SK-N-SH (cell line): ENCODE results near the gene DES. TPM values are rescaled to one million over a fixed set of nuclear protein-coding genes. Genes with fewer than 3 reads are reported as not detected.

Experiments
- CHD2 ChIP-seq: fragments of 150-350 bp; IDR thresholded peaks from 2 replicates; pipeline ENCODE4 v1.6.1; 2018; ENCODE audit warnings: low read length; ENCODE audit not compliant: partially characterized antibody
- EP300 ChIP-seq, 2 experiments: IDR thresholded peaks; 2 replicates each; pipeline versions ENCODE4 v1.4.0 to v1.6.1; 2012; ENCODE audit warnings: borderline replicate concordance in 1 of 2, low read depth in 1 of 2, low read length in 1 of 2
- FOXM1 ChIP-seq: IDR thresholded peaks from 2 replicates; pipeline ENCODE4 v1.4.0; 2012; ENCODE audit warnings: low read depth, mild to moderate bottlenecking
- GATA2 ChIP-seq: sonication (generic); formaldehyde crosslinking; IDR thresholded peaks from 2 replicates; pipeline ENCODE4 v1.5.0; 2020; ENCODE audit warnings: mild to moderate bottlenecking, missing genetic modification reagents
- MEF2A ChIP-seq: IDR thresholded peaks from 2 replicates; pipeline ENCODE4 v1.4.0; 2012; ENCODE audit warnings: low read depth, borderline replicate concordance
- MXI1 ChIP-seq: IDR thresholded peaks from 2 replicates; pipeline ENCODE4 v1.6.1; 2012; ENCODE audit warnings: mild to moderate bottlenecking, low read depth, low read length, improper control_type of control experiment
- NFIC ChIP-seq: IDR thresholded peaks from 2 replicates; pipeline ENCODE4 v1.4.0; 2012; ENCODE audit warnings: borderline replicate concordance
- POLR2AphosphoS5 ChIP-seq: IDR thresholded peaks from 2 replicates; pipeline ENCODE4 v1.6.1; 2012; ENCODE audit warnings: low read depth, low read length
- RCOR1 ChIP-seq: fragments of 150-350 bp; IDR thresholded peaks from 2 replicates; pipeline ENCODE4 v1.6.1; 2017; ENCODE audit warnings: antibody characterized with exemption, low read length
- SIN3A ChIP-seq: IDR thresholded peaks from 2 replicates; pipeline ENCODE4 v1.6.1; 2012; ENCODE audit warnings: low read depth, mild to moderate bottlenecking, low read length, moderate library complexity, borderline replicate concordance
- SMC3 ChIP-seq: IDR thresholded peaks from 2 replicates; pipeline ENCODE4 v1.6.1; 2012; ENCODE audit warnings: low read depth, low read length, improper control_type of control experiment
- TEAD4 ChIP-seq: IDR thresholded peaks from 2 replicates; pipeline ENCODE4 v1.4.0; 2012; ENCODE audit warnings: mild to moderate bottlenecking, borderline replicate concordance; ENCODE audit not compliant: insufficient read depth
- YY1 ChIP-seq: IDR thresholded peaks from 2 replicates; pipeline ENCODE4 v1.4.0; 2012; ENCODE audit warnings: low read depth, mild to moderate bottlenecking
- polyA plus RNA-seq, 3 experiments: library from polyadenylated mRNA; depleted of rRNA; stranded (reverse); fragments of >200 nt; gene quantifications; 2 replicates each; pipeline ENCODE4 v1.2.3, GENCODE V29; 2012
- TF ChIP-seq, protein P1 (sequence below): IDR thresholded peaks from 2 replicates; pipeline ENCODE4 v1.6.1; 2012; ENCODE audit warnings: mild to moderate bottlenecking, low read depth, low read length, moderate library complexity
- TF ChIP-seq, protein P2 (sequence below): fragments of 150-350 bp; IDR thresholded peaks from 2 replicates; pipeline ENCODE4 v1.6.1; 2017; ENCODE audit warnings: antibody characterized with exemption, low read length, low read depth, borderline replicate concordance
- TF ChIP-seq, protein P3 (sequence below): fragments of 200-600 bp; sonication (generic); IDR thresholded peaks from 2 replicates; pipeline ENCODE4 v1.6.1; 2017; ENCODE audit warnings: antibody characterized with exemption, mild to moderate bottlenecking, moderate library complexity
- TF ChIP-seq, protein P4 (sequence below): IDR thresholded peaks from 2 replicates; pipeline ENCODE4 v1.4.0; 2012; ENCODE audit warnings: low read depth, borderline replicate concordance

DES gene
- polyA plus RNA-seq, 1 of the 3 experiments (the other 2 are of a cell fraction), result 0.21 TPM

DNA sequence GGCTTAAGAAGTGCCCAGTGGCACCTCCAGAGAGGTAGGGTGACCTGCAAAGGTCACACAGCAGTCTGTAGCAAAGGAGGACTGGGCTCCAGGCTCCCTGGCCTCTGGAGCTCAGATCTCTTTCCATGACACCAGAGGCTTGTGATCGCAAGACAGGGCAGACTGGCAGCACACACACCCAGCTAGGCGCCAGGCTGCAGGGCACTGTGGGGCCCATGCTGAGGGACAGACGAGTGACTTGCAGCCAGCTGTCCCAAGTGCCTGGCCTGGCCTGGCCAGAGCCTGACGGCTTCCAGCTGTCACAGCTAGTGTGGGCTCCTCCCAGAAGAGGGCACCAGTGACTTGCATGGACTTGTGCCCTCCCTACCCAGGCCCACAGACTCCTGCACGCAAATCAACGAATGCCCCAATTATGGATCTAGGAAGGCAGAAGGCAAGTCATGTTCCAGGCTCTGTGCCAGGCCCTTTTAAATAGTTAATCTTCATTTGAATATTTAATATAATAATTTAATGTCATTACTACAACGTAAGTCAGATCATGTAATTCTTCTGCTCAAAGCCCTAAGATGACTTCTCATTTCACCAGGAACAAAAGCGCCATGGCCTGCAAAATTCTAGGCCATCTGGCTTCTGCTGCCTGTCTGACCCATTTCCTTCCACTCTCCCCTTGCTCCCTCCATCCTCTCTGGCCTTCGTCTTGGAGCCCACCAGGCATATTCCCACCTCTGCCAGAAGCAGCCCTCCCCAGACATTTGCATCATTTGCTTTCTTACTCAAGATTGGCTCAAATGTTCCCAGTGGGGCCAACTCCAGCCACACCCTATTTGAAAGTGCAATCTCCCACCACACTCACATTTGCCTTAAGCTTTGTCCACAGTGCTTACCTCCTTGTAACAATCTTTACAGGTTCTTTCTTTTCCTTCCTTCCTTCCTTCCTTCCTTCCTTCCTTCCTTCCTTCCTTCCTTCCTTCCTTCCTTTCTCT is 12.7 kb downstream of the DES start (continued):
- TF ChIP-seq, protein P1, sequence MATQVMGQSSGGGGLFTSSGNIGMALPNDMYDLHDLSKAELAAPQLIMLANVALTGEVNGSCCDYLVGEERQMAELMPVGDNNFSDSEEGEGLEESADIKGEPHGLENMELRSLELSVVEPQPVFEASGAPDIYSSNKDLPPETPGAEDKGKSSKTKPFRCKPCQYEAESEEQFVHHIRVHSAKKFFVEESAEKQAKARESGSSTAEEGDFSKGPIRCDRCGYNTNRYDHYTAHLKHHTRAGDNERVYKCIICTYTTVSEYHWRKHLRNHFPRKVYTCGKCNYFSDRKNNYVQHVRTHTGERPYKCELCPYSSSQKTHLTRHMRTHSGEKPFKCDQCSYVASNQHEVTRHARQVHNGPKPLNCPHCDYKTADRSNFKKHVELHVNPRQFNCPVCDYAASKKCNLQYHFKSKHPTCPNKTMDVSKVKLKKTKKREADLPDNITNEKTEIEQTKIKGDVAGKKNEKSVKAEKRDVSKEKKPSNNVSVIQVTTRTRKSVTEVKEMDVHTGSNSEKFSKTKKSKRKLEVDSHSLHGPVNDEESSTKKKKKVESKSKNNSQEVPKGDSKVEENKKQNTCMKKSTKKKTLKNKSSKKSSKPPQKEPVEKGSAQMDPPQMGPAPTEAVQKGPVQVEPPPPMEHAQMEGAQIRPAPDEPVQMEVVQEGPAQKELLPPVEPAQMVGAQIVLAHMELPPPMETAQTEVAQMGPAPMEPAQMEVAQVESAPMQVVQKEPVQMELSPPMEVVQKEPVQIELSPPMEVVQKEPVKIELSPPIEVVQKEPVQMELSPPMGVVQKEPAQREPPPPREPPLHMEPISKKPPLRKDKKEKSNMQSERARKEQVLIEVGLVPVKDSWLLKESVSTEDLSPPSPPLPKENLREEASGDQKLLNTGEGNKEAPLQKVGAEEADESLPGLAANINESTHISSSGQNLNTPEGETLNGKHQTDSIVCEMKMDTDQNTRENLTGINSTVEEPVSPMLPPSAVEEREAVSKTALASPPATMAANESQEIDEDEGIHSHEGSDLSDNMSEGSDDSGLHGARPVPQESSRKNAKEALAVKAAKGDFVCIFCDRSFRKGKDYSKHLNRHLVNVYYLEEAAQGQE, result no peak
- no peak for TF ChIP-seq GATA2
- peak; percentile 50; the same call in 1 of the 2 replicates for TF ChIP-seq MXI1
- peak; percentile 28 for TF ChIP-seq RCOR1
- 0 out of 4 replicates have a peak, but pooled peaks of 1 of the 2 experiments have one; percentile 10 for TF ChIP-seq EP300 (IDR thresholded peaks at IDR 0.05; ENCODE audit: borderline replicate concordance in 1 of 2, low read depth in 1 of 2, low read length in 1 of 2)
- TF ChIP-seq FOXM1, result no peak
- TF ChIP-seq SMC3, result peak; percentile 81
- no peak for TF ChIP-seq POLR2AphosphoS5
- TF ChIP-seq NFIC, result no peak
- TF ChIP-seq YY1, result no peak
- TF ChIP-seq, protein P2, sequence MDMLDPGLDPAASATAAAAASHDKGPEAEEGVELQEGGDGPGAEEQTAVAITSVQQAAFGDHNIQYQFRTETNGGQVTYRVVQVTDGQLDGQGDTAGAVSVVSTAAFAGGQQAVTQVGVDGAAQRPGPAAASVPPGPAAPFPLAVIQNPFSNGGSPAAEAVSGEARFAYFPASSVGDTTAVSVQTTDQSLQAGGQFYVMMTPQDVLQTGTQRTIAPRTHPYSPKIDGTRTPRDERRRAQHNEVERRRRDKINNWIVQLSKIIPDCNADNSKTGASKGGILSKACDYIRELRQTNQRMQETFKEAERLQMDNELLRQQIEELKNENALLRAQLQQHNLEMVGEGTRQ, result no peak
- TF ChIP-seq, protein P3, sequence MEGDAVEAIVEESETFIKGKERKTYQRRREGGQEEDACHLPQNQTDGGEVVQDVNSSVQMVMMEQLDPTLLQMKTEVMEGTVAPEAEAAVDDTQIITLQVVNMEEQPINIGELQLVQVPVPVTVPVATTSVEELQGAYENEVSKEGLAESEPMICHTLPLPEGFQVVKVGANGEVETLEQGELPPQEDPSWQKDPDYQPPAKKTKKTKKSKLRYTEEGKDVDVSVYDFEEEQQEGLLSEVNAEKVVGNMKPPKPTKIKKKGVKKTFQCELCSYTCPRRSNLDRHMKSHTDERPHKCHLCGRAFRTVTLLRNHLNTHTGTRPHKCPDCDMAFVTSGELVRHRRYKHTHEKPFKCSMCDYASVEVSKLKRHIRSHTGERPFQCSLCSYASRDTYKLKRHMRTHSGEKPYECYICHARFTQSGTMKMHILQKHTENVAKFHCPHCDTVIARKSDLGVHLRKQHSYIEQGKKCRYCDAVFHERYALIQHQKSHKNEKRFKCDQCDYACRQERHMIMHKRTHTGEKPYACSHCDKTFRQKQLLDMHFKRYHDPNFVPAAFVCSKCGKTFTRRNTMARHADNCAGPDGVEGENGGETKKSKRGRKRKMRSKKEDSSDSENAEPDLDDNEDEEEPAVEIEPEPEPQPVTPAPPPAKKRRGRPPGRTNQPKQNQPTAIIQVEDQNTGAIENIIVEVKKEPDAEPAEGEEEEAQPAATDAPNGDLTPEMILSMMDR, result peak; percentile 50
- TF ChIP-seq, protein P4, sequence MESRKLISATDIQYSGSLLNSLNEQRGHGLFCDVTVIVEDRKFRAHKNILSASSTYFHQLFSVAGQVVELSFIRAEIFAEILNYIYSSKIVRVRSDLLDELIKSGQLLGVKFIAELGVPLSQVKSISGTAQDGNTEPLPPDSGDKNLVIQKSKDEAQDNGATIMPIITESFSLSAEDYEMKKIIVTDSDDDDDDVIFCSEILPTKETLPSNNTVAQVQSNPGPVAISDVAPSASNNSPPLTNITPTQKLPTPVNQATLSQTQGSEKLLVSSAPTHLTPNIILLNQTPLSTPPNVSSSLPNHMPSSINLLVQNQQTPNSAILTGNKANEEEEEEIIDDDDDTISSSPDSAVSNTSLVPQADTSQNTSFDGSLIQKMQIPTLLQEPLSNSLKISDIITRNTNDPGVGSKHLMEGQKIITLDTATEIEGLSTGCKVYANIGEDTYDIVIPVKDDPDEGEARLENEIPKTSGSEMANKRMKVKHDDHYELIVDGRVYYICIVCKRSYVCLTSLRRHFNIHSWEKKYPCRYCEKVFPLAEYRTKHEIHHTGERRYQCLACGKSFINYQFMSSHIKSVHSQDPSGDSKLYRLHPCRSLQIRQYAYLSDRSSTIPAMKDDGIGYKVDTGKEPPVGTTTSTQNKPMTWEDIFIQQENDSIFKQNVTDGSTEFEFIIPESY, result no peak
- TF ChIP-seq SIN3A, result 0 out of 2 replicates have a peak, but pooled peaks have one; percentile 31
- no peak for TF ChIP-seq CHD2
- no peak for TF ChIP-seq TEAD4
- TF ChIP-seq MEF2A, result no peak
